ENCODE results near the gene PACS1. TPM values are rescaled to one million over a fixed set of nuclear protein-coding genes. Genes with fewer than 3 reads are reported as not detected.
"Not testable (repeated sequence)": the region's sequence is repeated elsewhere in the genome, so short reads cannot be mapped to it uniquely, and the experiment has no call there.

Gene PACS1
- total RNA-seq, 1 donor from 2014 or later: 121 TPM

- Mint-ChIP-seq H3K9me3 (no peaks in the 10 kb centered on the region), H3K36me3 (ENCODE audit: low read depth) (peaks cover 62% of the 10 kb centered on the region), H3K4me1 (peaks cover 2% of the 10 kb centered on the region), H3K27ac (no peak overlapping the region), H3K27me3 (no peaks in the 10 kb centered on the region), H3K4me3 (no peak overlapping the region)
- ChIA-PET CTCF (no interaction called here), POLR2A (no interaction called here)
- TF ChIP-seq CTCF (IDR thresholded peaks at IDR 0.05): no peak
- ATAC-seq (ENCODE audit: low read depth) (no peak), DNase-seq (no peak)
- intact Hi-C loops (cut with micrococcal nuclease): no loop called here
Observed at GRCh38 chr11:66243782-66244535, 173.9 kb downstream of the PACS1 start.

GRCh38 chr11:66247295-66247694 lies 177.2 kb downstream of the PACS1 start:
- Mint-ChIP-seq H3K36me3 (ENCODE audit: low read depth) (peaks cover 45% of the 10 kb centered on the region), H3K27ac (peak overlapping the region; percentile 4)

GRCh38 chr11:66247801-66248200 lies 177.7 kb downstream of the PACS1 start:
- no peak overlapping the region for H3K4me3 Mint-ChIP-seq
- H3K27me3 Mint-ChIP-seq: no peaks in the 10 kb centered on the region
- H3K9me3 Mint-ChIP-seq: no peaks in the 10 kb centered on the region
- H3K4me1 Mint-ChIP-seq: no peaks in the 10 kb centered on the region
- intact Hi-C loops (cut with micrococcal nuclease): no loop called here
- ATAC-seq (ENCODE audit: low read depth) (no peak), DNase-seq (no peak)
- TF ChIP-seq CTCF (IDR thresholded peaks at IDR 0.05): no peak
- peaks cover 40% of the 10 kb centered on the region for H3K36me3 Mint-ChIP-seq (ENCODE audit: low read depth)
- ChIA-PET POLR2A (no interaction called here), CTCF (no interaction called here)
- peak overlapping the region; percentile 4 for H3K27ac Mint-ChIP-seq

More at GRCh38 chr11:66247295-66247694, 177.2 kb downstream of the PACS1 start:
- H3K27me3 Mint-ChIP-seq: no peaks in the 10 kb centered on the region
- ATAC-seq (ENCODE audit: low read depth) (no peak), DNase-seq (no peak)
- POLR2A ChIA-PET: no interaction called here
- TF ChIP-seq CTCF (IDR thresholded peaks at IDR 0.05): no peak
- no peaks in the 10 kb centered on the region for H3K4me1 Mint-ChIP-seq
- CTCF ChIA-PET: no interaction called here
- intact Hi-C loops (cut with micrococcal nuclease): no loop called here
- H3K9me3 Mint-ChIP-seq: no peaks in the 10 kb centered on the region
- no peak overlapping the region for H3K4me3 Mint-ChIP-seq

GRCh38 chr11:66248903-66249302 lies 178.8 kb downstream of the PACS1 start:
- Mint-ChIP-seq H3K4me3 (no peak overlapping the region), H3K9me3 (no peaks in the 10 kb centered on the region), H3K36me3 (ENCODE audit: low read depth) (peaks cover 34% of the 10 kb centered on the region), H3K4me1 (no peaks in the 10 kb centered on the region), H3K27ac (peak overlapping the region; percentile 51), H3K27me3 (no peaks in the 10 kb centered on the region)
- intact Hi-C loops (cut with micrococcal nuclease): no loop called here
- TF ChIP-seq CTCF (IDR thresholded peaks at IDR 0.05): no peak
- no peak for ATAC-seq (ENCODE audit: low read depth)
- CTCF ChIA-PET: no interaction called here
- POLR2A ChIA-PET: no interaction called here
- no peak for DNase-seq

GRCh38 chr11:66251809-66252208 lies 181.7 kb downstream of the PACS1 start:
- Mint-ChIP-seq H3K27me3 (no peaks in the 10 kb centered on the region), H3K4me1 (peaks cover 7% of the 10 kb centered on the region), H3K27ac (no peak overlapping the region), H3K4me3 (no peak overlapping the region), H3K36me3 (ENCODE audit: low read depth) (peaks cover 21% of the 10 kb centered on the region), H3K9me3 (no peaks in the 10 kb centered on the region)
- intact Hi-C loops (cut with micrococcal nuclease): no loop called here
- POLR2A ChIA-PET: no interaction called here
- no peak for DNase-seq
- CTCF ChIA-PET: interaction anchor here (1.0 kb wide), 1 partner anchor 30 kb away, joined by 3 read pairs; no protein-coding TSS in a partner anchor
- no peak for TF ChIP-seq CTCF (IDR thresholded peaks at IDR 0.05)
- no peak for ATAC-seq (ENCODE audit: low read depth)

- POLR2A ChIA-PET: interaction anchor here (1.1 kb wide), 1 partner anchor 30 kb away, joined by 3 read pairs; no protein-coding TSS in a partner anchor
- H3K4me3 Mint-ChIP-seq; H3K9me3 Mint-ChIP-seq; DNase-seq; ATAC-seq (ENCODE audit: low read depth); intact Hi-C loops (cut with micrococcal nuclease); CTCF ChIA-PET; H3K27me3 Mint-ChIP-seq: not testable (repeated sequence)
- Mint-ChIP-seq H3K27ac (peak overlapping the region; percentile 12), H3K4me1 (peaks cover 10% of the 10 kb centered on the region), H3K36me3 (ENCODE audit: low read depth) (peaks cover 17% of the 10 kb centered on the region)
Observed at GRCh38 chr11:66253081-66253480, 183.0 kb downstream of the PACS1 start.

Data from activated B cell treated with CpG ODN at 0.5 μM for 24 hours (primary cell).